HepG2 (cell line): ENCODE data around the gene ATOH8.

Source experiments
- ASH2L ChIP-seq: fragments of 300-600, 200-600 bp; sonication (generic); IDR thresholded peaks from 2 replicates; pipeline ENCODE4 v1.7.0; 2017; ENCODE audit warnings: low read depth, mild to moderate bottlenecking, moderate library complexity, mixed read lengths, low read length; ENCODE audit not compliant: insufficient read length
- ATF3 ChIP-seq: sonication (generic); formaldehyde crosslinking; IDR thresholded peaks from 2 replicates; pipeline ENCODE4 v1.4.0; 2020; ENCODE audit warnings: missing genetic modification reagents
- ATRX ChIP-seq: sonication (generic); formaldehyde crosslinking; IDR thresholded peaks from 2 replicates; pipeline ENCODE4 v1.4.0; 2020; ENCODE audit warnings: missing genetic modification reagents, borderline replicate concordance
- BCLAF1 ChIP-seq: fragments of 450-650 bp; IDR thresholded peaks from 2 replicates; pipeline ENCODE4 v1.6.1; 2017; ENCODE audit warnings: mild to moderate bottlenecking
- CTCF ChIP-seq: sonication (generic); formaldehyde crosslinking; IDR thresholded peaks from 2 replicates; pipeline ENCODE4 v1.5.0; 2020; ENCODE audit warnings: mild to moderate bottlenecking, missing genetic modification reagents, moderate library complexity
- EP300 ChIP-seq, 3 experiments: sonication (generic) in 1 of 3; formaldehyde crosslinking in 1 of 3; IDR thresholded peaks; 2 replicates each; pipeline versions ENCODE4 v1.5.1 to v1.6.1; 2011 to 2020; ENCODE audit warnings: low read depth in 2 of 3, low read length in 2 of 3, borderline replicate concordance in 1 of 3, improper control_type of control experiment in 1 of 3, mild to moderate bottlenecking in 1 of 3, missing genetic modification reagents in 1 of 3, moderate library complexity in 1 of 3
- HMGXB4 ChIP-seq, 2 experiments: sonication (generic) in 1 of 2; formaldehyde crosslinking in 1 of 2; IDR thresholded peaks; 2 replicates each; pipeline versions ENCODE4 v1.4.0 to v1.6.1; 2018 to 2020; ENCODE audit warnings: missing genetic modification reagents in 2 of 2, borderline replicate concordance in 1 of 2, low read depth in 1 of 2, mild to moderate bottlenecking in 1 of 2, missing biosample characterization in 1 of 2
- MYC ChIP-seq: sonication (generic); formaldehyde crosslinking; IDR thresholded peaks from 2 replicates; pipeline ENCODE4 v1.9.0; 2021; ENCODE audit warnings: missing genetic modification reagents, borderline replicate concordance
- POLR2A ChIP-seq, 2 experiments: IDR thresholded peaks; 2 replicates each; pipeline ENCODE4 v1.6.1; 2011; ENCODE audit warnings: low read depth in 2 of 2, low read length in 2 of 2, mild to moderate bottlenecking in 1 of 2, moderate library complexity in 1 of 2; ENCODE audit not compliant: insufficient read depth in 1 of 2
- SALL2 ChIP-seq: sonication (generic); formaldehyde crosslinking; IDR thresholded peaks from 2 replicates; pipeline ENCODE4 v1.8.1; 2023; ENCODE audit warnings: mild to moderate bottlenecking, missing genetic modification reagents, inconsistent platforms
- ZNF121 ChIP-seq: sonication (generic); formaldehyde crosslinking; IDR thresholded peaks from 2 replicates; pipeline ENCODE4 v1.5.0; 2020; ENCODE audit warnings: mild to moderate bottlenecking, missing genetic modification reagents
- ZNF567 ChIP-seq: sonication (generic); formaldehyde crosslinking; IDR thresholded peaks from 2 replicates; pipeline ENCODE4 v1.8.1; 2023; ENCODE audit warnings: mild to moderate bottlenecking, missing genetic modification reagents, borderline replicate concordance

GRCh38 chr2:85751627-85752026 lies 2.2 kb upstream of the ATOH8 start:
- TF ChIP-seq CTCF (CRISPR knock-in tag) (no peak), ASH2L (no peak), ATF3 (CRISPR knock-in tag) (no peak), ATRX (CRISPR knock-in tag) (no peak), BCLAF1 (no peak), ZNF567 (CRISPR knock-in tag) (no peak), MYC (CRISPR knock-in tag) (no peak), EP300 (IDR thresholded peaks at IDR 0.05; ENCODE audit: low read depth in 2 of 2, low read length in 2 of 2) (no peak), EP300 (CRISPR knock-in tag; IDR thresholded peaks at IDR 0.05; ENCODE audit: borderline replicate concordance) (no peak), POLR2A (IDR thresholded peaks at IDR 0.05; ENCODE audit: insufficient read depth in 1 of 2, low read depth in 2 of 2, low read length in 2 of 2) (no peak), HMGXB4 (CRISPR knock-in tag; IDR thresholded peaks at IDR 0.05; ENCODE audit: borderline replicate concordance in 1 of 2, low read depth in 1 of 2) (no peak), SALL2 (CRISPR knock-in tag) (no peak), ZNF121 (CRISPR knock-in tag) (no peak)
